Bronchial epithelial cell (primary cell): ENCODE measurements around the gene OTUD4. TPM values are rescaled to one million over a fixed set of nuclear protein-coding genes. Genes with fewer than 3 reads are reported as not detected.

Source experiments
- DNase-seq: peaks from one replicate; pipeline ENCODE4 v3.0.0-alpha.2; 2010; ENCODE audit warnings: low read depth
- FAIRE-seq: peaks from 2 replicates; lab custom pipeline; 2011; peaks lifted over from hg19 to GRCh38; lab: Jason Lieb, UNC
- H3K27me3 ChIP-seq: 2 replicates; pipeline ENCODE4 v1.5.1; 2011; ENCODE audit warnings: low read length; ENCODE audit not compliant: control insufficient read depth, insufficient read depth
- H3K36me3 ChIP-seq: 2 replicates; pipeline ENCODE4 v1.5.1; 2011; ENCODE audit warnings: low read length; ENCODE audit not compliant: control insufficient read depth, insufficient read depth
- H3K4me3 ChIP-seq: 2 replicates; pipeline ENCODE4 v1.5.1; 2011; ENCODE audit warnings: mild to moderate bottlenecking, low read depth, low read length, control low read depth
- CTCF ChIP-seq: IDR thresholded peaks from 2 replicates; pipeline ENCODE4 v1.5.1; 2011; ENCODE audit warnings: mild to moderate bottlenecking, moderate library complexity, low read length, control low read depth, inconsistent platforms; ENCODE audit not compliant: insufficient read depth, severe bottlenecking
- total RNA-seq: library from RNA; depleted of rRNA; stranded (reverse); fragments of >200 nt; gene quantifications from 2 replicates; pipeline ENCODE4 v1.2.1, GENCODE V29; 2014

OTUD4 gene
- total RNA-seq, 1 donor from 2014 or later = 22.9 TPM

GRCh38 chr4:145177906-145178538, 2.4 kb downstream of the OTUD4 start:
- TF ChIP-seq CTCF = no peak
- DNase-seq = peak; percentile 59

DNA sequence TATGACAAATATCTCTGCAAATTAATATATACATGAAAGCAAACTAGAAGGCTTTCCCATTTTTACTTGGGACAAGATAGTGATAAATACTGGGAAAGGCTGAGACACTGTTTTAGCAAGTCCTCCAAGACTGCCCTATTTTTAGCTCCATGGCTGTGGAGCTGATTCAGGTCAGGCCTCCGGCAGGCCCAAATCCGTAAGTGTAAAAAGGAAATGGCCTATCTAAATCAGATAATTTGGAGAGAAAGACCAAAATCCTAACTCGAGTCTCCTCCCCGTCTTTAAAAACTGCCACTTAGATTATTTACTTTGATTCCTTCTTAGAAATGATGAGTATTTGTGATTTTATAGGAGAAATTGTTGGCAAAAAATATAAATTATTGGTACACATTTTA, 2.9 kb downstream of the OTUD4 start:
- Histone ChIP-seq H3K36me3 (peaks cover 3% of the 10 kb centered on the region), H3K27me3 (no peaks in the 10 kb centered on the region), H3K4me3 (peak overlapping the region; percentile 77)
- TF ChIP-seq CTCF = no peak
- FAIRE-seq (no peak), DNase-seq (peak; percentile 6)

More at GRCh38 chr4:145177906-145178538, 2.4 kb downstream of the OTUD4 start:
- Histone ChIP-seq H3K27me3 (no peaks in the 10 kb centered on the region), H3K36me3 (peaks cover 3% of the 10 kb centered on the region), H3K4me3 (peak overlapping the region; percentile 77)
- FAIRE-seq = no peak

- DNase-seq (peak; percentile 32), FAIRE-seq (no peak)
- Histone ChIP-seq H3K36me3 (peaks cover 6% of the 10 kb centered on the region), H3K4me3 (no peak overlapping the region), H3K27me3 (no peaks in the 10 kb centered on the region)
- no peak for TF ChIP-seq CTCF
Measured at GRCh38 chr4:145176641-145177432, 3.6 kb downstream of the OTUD4 start.

- H3K27me3 ChIP-seq = no peaks in the 10 kb centered on the region
- TF ChIP-seq CTCF = no peak
- DNase-seq (no peak), FAIRE-seq (no peak)
- no peak overlapping the region for H3K4me3 ChIP-seq
- peaks cover 11% of the 10 kb centered on the region for H3K36me3 ChIP-seq
Measured at GRCh38 chr4:145171911-145172310, 8.5 kb downstream of the OTUD4 start.

GRCh38 chr4:145170223-145170622, 10.2 kb downstream of the OTUD4 start:
- H3K36me3 ChIP-seq = peaks cover 11% of the 10 kb centered on the region
- DNase-seq (no peak), FAIRE-seq (no peak)
- H3K27me3 ChIP-seq = no peaks in the 10 kb centered on the region
- H3K4me3 ChIP-seq = no peak overlapping the region
- TF ChIP-seq CTCF = no peak
